Measurements from ENCODE around the gene NF1. TPM values are rescaled to one million over a fixed set of nuclear protein-coding genes. Genes with fewer than 3 reads are reported as not detected.

NF1 gene
- total and polyA plus RNA-seq, 2 of the 13 experiments (the other 11 are each of a cell fraction or from before 2014, with no cell fraction given), result 21.5 to 26.5 TPM

- no peaks in the 10 kb centered on the region for H3K9me3 ChIP-seq (ENCODE audit: low read length)
- H3K9ac ChIP-seq (ENCODE audit: insufficient read depth, low read depth, low read length), result no peak overlapping the region
- no peak overlapping the region for H3K4me3 ChIP-seq (replicated peaks in 1 of 3; ENCODE audit: insufficient read depth in 1 of 3, low read depth in 2 of 3, low read length in 3 of 3)
- BruUV-seq (replicated peaks), result no TSS peak
- no peak overlapping the region for H3K4me2 ChIP-seq (ENCODE audit: low read depth, low read length)
- in situ Hi-C loops (cut with HindIII; ENCODE audit: extremely low pct_ligation_motif_present, low pct_unique_long_range_greater_than_20kb) (no loop called here), intact Hi-C loops (cut with micrococcal nuclease; ENCODE audit: unreplicated experiment) (no loop called here)
- WGBS (ENCODE audit: low lambda C conversion rate), result 96% methylated on average over 3 of the region's 3 CpGs
- DNase-seq (ENCODE audit: low spot score) (no peak), ATAC-seq (no peak), FAIRE-seq (no peak)
- H3K79me2 ChIP-seq (ENCODE audit: insufficient read depth, low read length), result peaks cover 40% of the 10 kb centered on the region
- no peaks in the 10 kb centered on the region for H3K36me3 ChIP-seq (replicated peaks in 1 of 2; ENCODE audit: control insufficient read depth in 1 of 2, insufficient read depth in 2 of 2, low read length in 2 of 2)
- peaks cover 5% of the 10 kb centered on the region; the same call in 1 of the 2 replicates for H4K20me1 ChIP-seq (ENCODE audit: insufficient read depth, low read length)
- H3K4me1 ChIP-seq (ENCODE audit: insufficient read depth, low read length), result peaks cover 26% of the 10 kb centered on the region
- H2AFZ ChIP-seq (ENCODE audit: low read length), result no peak overlapping the region
- POLR2A ChIA-PET, result interaction anchor here (0.6 to 0.7 kb wide), 2 partner anchors 32 to 34 kb away, joined by 3 to 4 read pairs; partner anchors contain the start of gene NF1
- CTCF ChIA-PET (ENCODE audit: low intra/inter-chr PET ratio, low total read pairs), result no interaction called here
- TF ChIP-seq ATF4 (CRISPR knock-in tag; IDR thresholded peaks at IDR 0.05) (no peak), ZNF225 (CRISPR knock-in tag; IDR thresholded peaks at IDR 0.05) (no peak), GRHL1 (CRISPR knock-in tag; conservative IDR thresholded peaks at IDR 0.05) (no peak), ZNF496 (CRISPR knock-in tag; IDR thresholded peaks at IDR 0.05; ENCODE audit: insufficient replicate concordance) (no peak), STAG1 (CRISPR knock-in tag; IDR thresholded peaks at IDR 0.05) (no peak), EP300 (IDR thresholded peaks at IDR 0.05; ENCODE audit: low read depth in 2 of 2, low read length in 2 of 2) (no peak), EP300 (CRISPR knock-in tag; IDR thresholded peaks at IDR 0.05; ENCODE audit: borderline replicate concordance) (no peak), KDM5B (CRISPR knock-in tag; IDR thresholded peaks at IDR 0.05; ENCODE audit: borderline replicate concordance) (no peak), ZNF543 (CRISPR knock-in tag; IDR thresholded peaks at IDR 0.05) (no peak), MLX (CRISPR knock-in tag; IDR thresholded peaks at IDR 0.05) (no peak), SOX5 (CRISPR knock-in tag; IDR thresholded peaks at IDR 0.05; ENCODE audit: borderline replicate concordance) (no peak), MNT (IDR thresholded peaks at IDR 0.05) (no peak), ARID4A (CRISPR knock-in tag; IDR thresholded peaks at IDR 0.05; ENCODE audit: borderline replicate concordance) (no peak), RFX1 (IDR thresholded peaks at IDR 0.05) (no peak), NFE2L2 (IDR thresholded peaks at IDR 0.05; ENCODE audit: low read length) (no peak)
- no peaks in the 10 kb centered on the region for H3K27me3 ChIP-seq (ENCODE audit: control insufficient read depth in 1 of 2, insufficient read depth in 2 of 2, low read length in 2 of 2)
- H3K27ac ChIP-seq (ENCODE audit: extremely low read length, insufficient read depth, low read length), result no peak overlapping the region
Measured at GRCh38 chr17:31128241-31128640, 33.5 kb downstream of the NF1 start.
